HCT116 (cell line): ENCODE data around the gene WWP2.

Experiments used
- POLR2A ChIP-seq: IDR thresholded peaks from 2 replicates; pipeline ENCODE4 v1.7.0; 2011; ENCODE audit warnings: borderline replicate concordance; ENCODE audit not compliant: insufficient read depth, insufficient read length; ENCODE audit errors: extremely low read depth
- POLR2AphosphoS5 ChIP-seq: IDR thresholded peaks from 2 replicates; pipeline ENCODE4 v1.6.1; 2011; ENCODE audit warnings: mild to moderate bottlenecking, low read depth, low read length, moderate library complexity
- YY1 ChIP-seq: IDR thresholded peaks from 2 replicates; pipeline ENCODE4 v1.6.1; 2011; ENCODE audit warnings: low read length, low read depth, moderate library complexity, mild to moderate bottlenecking; ENCODE audit not compliant: insufficient replicate concordance; ENCODE audit errors: extremely low read depth
- TF ChIP-seq, protein P1 (sequence below): IDR thresholded peaks from 2 replicates; pipeline ENCODE4 v1.6.1; 2012; ENCODE audit warnings: low read depth
- TF ChIP-seq, protein P2 (sequence below), 3 experiments: fragments of 200-600 bp in 1 of 3; sonication (generic) in 1 of 3; IDR thresholded peaks in 2 of 3; conservative IDR thresholded peaks in 1 of 3; 2 replicates each; pipeline ENCODE4 v1.5.1; 2012 to 2017; ENCODE audit warnings: low read depth in 2 of 3, low read length in 2 of 3, antibody characterized with exemption in 1 of 3, borderline replicate concordance in 1 of 3, control low read depth in 1 of 3, mild to moderate bottlenecking in 1 of 3, mixed read lengths in 1 of 3, mixed run types in 1 of 3, moderate library complexity in 1 of 3; ENCODE audit not compliant: insufficient read depth in 1 of 3

DNA sequence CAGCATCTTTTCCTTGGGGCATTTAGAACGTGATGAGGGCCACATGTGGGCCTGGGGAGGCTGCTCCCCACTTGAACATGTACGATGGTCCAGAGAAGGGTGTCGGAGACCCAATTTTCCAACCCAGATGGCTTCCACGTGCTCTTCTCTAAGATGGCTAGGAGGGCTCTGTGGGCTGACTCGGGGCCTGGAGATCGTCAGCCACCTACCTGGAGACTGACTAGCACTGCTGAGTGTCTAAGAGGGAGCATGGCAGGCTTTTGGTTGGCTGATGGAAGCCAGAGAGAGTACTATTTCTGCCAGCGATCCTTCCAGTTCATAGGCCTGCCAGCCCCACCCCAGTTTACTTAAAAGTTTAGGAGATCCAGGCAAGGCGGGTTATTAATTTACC is 128.8 kb downstream of the WWP2 start:
- no peak for TF ChIP-seq YY1
- no peak for TF ChIP-seq POLR2A
- TF ChIP-seq, protein P1, sequence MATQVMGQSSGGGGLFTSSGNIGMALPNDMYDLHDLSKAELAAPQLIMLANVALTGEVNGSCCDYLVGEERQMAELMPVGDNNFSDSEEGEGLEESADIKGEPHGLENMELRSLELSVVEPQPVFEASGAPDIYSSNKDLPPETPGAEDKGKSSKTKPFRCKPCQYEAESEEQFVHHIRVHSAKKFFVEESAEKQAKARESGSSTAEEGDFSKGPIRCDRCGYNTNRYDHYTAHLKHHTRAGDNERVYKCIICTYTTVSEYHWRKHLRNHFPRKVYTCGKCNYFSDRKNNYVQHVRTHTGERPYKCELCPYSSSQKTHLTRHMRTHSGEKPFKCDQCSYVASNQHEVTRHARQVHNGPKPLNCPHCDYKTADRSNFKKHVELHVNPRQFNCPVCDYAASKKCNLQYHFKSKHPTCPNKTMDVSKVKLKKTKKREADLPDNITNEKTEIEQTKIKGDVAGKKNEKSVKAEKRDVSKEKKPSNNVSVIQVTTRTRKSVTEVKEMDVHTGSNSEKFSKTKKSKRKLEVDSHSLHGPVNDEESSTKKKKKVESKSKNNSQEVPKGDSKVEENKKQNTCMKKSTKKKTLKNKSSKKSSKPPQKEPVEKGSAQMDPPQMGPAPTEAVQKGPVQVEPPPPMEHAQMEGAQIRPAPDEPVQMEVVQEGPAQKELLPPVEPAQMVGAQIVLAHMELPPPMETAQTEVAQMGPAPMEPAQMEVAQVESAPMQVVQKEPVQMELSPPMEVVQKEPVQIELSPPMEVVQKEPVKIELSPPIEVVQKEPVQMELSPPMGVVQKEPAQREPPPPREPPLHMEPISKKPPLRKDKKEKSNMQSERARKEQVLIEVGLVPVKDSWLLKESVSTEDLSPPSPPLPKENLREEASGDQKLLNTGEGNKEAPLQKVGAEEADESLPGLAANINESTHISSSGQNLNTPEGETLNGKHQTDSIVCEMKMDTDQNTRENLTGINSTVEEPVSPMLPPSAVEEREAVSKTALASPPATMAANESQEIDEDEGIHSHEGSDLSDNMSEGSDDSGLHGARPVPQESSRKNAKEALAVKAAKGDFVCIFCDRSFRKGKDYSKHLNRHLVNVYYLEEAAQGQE = no peak
- no peak for TF ChIP-seq POLR2AphosphoS5
- TF ChIP-seq, protein P2, sequence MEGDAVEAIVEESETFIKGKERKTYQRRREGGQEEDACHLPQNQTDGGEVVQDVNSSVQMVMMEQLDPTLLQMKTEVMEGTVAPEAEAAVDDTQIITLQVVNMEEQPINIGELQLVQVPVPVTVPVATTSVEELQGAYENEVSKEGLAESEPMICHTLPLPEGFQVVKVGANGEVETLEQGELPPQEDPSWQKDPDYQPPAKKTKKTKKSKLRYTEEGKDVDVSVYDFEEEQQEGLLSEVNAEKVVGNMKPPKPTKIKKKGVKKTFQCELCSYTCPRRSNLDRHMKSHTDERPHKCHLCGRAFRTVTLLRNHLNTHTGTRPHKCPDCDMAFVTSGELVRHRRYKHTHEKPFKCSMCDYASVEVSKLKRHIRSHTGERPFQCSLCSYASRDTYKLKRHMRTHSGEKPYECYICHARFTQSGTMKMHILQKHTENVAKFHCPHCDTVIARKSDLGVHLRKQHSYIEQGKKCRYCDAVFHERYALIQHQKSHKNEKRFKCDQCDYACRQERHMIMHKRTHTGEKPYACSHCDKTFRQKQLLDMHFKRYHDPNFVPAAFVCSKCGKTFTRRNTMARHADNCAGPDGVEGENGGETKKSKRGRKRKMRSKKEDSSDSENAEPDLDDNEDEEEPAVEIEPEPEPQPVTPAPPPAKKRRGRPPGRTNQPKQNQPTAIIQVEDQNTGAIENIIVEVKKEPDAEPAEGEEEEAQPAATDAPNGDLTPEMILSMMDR (IDR thresholded peaks at IDR 0.05 in 2 of 3, conservative IDR thresholded peaks at IDR 0.05 in 1 of 3; ENCODE audit: borderline replicate concordance in 1 of 3, insufficient read depth in 1 of 3, low read depth in 2 of 3, low read length in 2 of 3) = no peak
